Measurements from ENCODE around the gene OR7G2.

- TF ChIP-seq CTCF (IDR thresholded peaks at IDR 0.05) (no peak), POLR2A (IDR thresholded peaks at IDR 0.05) (no peak)
Measured at GRCh38 chr19:9107375-9107774, at the start of gene OR7G2.
